ENCODE results near the gene IQCK. TPM values are rescaled to one million over a fixed set of nuclear protein-coding genes. Genes with fewer than 3 reads are reported as not detected.

IQCK gene
- polyA plus RNA-seq, 2 of the 4 experiments (the other 2 are of a cell fraction), result 10.3 to 15.6 TPM

GRCh38 chr16:19883296-19883965, 165.4 kb downstream of the IQCK start:
- 83% methylated on average over 24 of the region's 35 CpGs for WGBS (ENCODE audit: missing lambda C conversion rate)
- H3K4me1 ChIP-seq, result peaks cover 11% of the 10 kb centered on the region; the same call in 2 of the 3 replicates
- FAIRE-seq, result no peak
- no peaks in the 10 kb centered on the region for H3K9me3 ChIP-seq
- H3K4me2 ChIP-seq, result peak overlapping the region; percentile 99
- ChIA-PET POLR2A (interaction anchor here (0.5 to 0.9 kb wide), 5 partner anchors 165 to 327 kb away, joined by 3 to 6 read pairs (median 3); partner anchors contain the start of genes IQCK and KNOP1), CTCF (interaction anchor here (0.8 to 15.4 kb wide), 17 partner anchors 12 to 300 kb away, joined by 3 to 328 read pairs (median 4); no protein-coding TSS in a partner anchor)
- peak overlapping the region; percentile 73 for H3K4me3 ChIP-seq
- no peak for TF ChIP-seq MYC (IDR thresholded peaks at IDR 0.05; ENCODE audit: borderline replicate concordance, low read length)
- no peak for ATAC-seq
- peak overlapping the region; percentile 73 to 90; a peak in 5 of 6 replicates for H3K27ac ChIP-seq
- DNase-seq (ENCODE audit: low read depth in 1 of 2, low spot score in 1 of 2), result no peak

GRCh38 chr16:19883966-19884485, 166.0 kb downstream of the IQCK start:
- H3K27ac ChIP-seq, result peak overlapping the region; percentile 73 to 90
- no peak for FAIRE-seq
- peak overlapping the region; percentile 73 for H3K4me3 ChIP-seq
- peaks cover 11% of the 10 kb centered on the region; the same call in 2 of the 3 replicates for H3K4me1 ChIP-seq
- peak overlapping the region; percentile 99 for H3K4me2 ChIP-seq
- TF ChIP-seq SMC3 (IDR thresholded peaks at IDR 0.05) (no peak), GATA3 (IDR thresholded peaks at IDR 0.05; ENCODE audit: borderline replicate concordance) (no peak)
- no peaks in the 10 kb centered on the region for H3K9me3 ChIP-seq
- ChIA-PET CTCF (interaction anchor here (0.5 to 15.4 kb wide), 18 partner anchors 7 to 300 kb away, joined by 3 to 328 read pairs (median 4); no protein-coding TSS in a partner anchor), POLR2A (interaction anchor here (0.5 to 0.9 kb wide), 5 partner anchors 166 to 327 kb away, joined by 3 to 6 read pairs (median 3); partner anchors contain the start of genes IQCK and KNOP1)
- 0% methylated on average over 2 of the region's 24 CpGs for WGBS (ENCODE audit: missing lambda C conversion rate)
- peak; percentile 22 to 33; a peak in 3 of 6 replicates for ATAC-seq
- no peak for DNase-seq (ENCODE audit: low read depth in 1 of 2, low spot score in 1 of 2)

- FAIRE-seq, result no peak
- Histone ChIP-seq H3K9me3 (no peaks in the 10 kb centered on the region), H3K4me2 (peak within 1 kb of the TSS; percentile 99), H3K4me3 (peak within 1 kb of the TSS; percentile 73), H3K4me1 (peaks cover 11% of the 10 kb centered on the region; the same call in 2 of the 3 replicates), H3K27ac (peak within 1 kb of the TSS; percentile 73 to 90)
- TF ChIP-seq KDM1A (IDR thresholded peaks at IDR 0.05; ENCODE audit: low read depth) (no peak), NPAS2 (CRISPR knock-in tag; IDR thresholded peaks at IDR 0.05; ENCODE audit: borderline replicate concordance) (no peak), PHF8 (IDR thresholded peaks at IDR 0.05; ENCODE audit: borderline replicate concordance, low read depth) (no peak), RFX5 (IDR thresholded peaks at IDR 0.05) (no peak), CTCF (IDR thresholded peaks at IDR 0.05) (peak; percentile 57), EP300 (IDR thresholded peaks at IDR 0.05) (no peak), NR3C1 (IDR thresholded peaks at IDR 0.05) (no peak), MYC (IDR thresholded peaks at IDR 0.05; ENCODE audit: borderline replicate concordance, low read length) (no peak), RAD21 (conservative IDR thresholded peaks at IDR 0.05 in 1 of 2, IDR thresholded peaks at IDR 0.05 in 1 of 2) (peak; percentile 8 to 37; a peak in 3 of 5 replicates), TP53 (CRISPR knock-in tag; IDR thresholded peaks at IDR 0.05) (no peak), MAX (IDR thresholded peaks at IDR 0.05) (no peak), EHMT2 (IDR thresholded peaks at IDR 0.05; ENCODE audit: low read depth) (no peak), SMC3 (IDR thresholded peaks at IDR 0.05) (peak; percentile 47), ZC3H11A (IDR thresholded peaks at IDR 0.05) (no peak), BCL3 (IDR thresholded peaks at IDR 0.05) (no peak), RCOR1 (IDR thresholded peaks at IDR 0.05; ENCODE audit: low read depth, low read length) (no peak), POLR2A (IDR thresholded peaks at IDR 0.05; ENCODE audit: low read length) (peak; percentile 35; the same call in 1 of the 2 replicates), ZNF302 (CRISPR knock-in tag; IDR thresholded peaks at IDR 0.05) (no peak), HOXB13 (CRISPR knock-in tag; IDR thresholded peaks at IDR 0.05; ENCODE audit: low read depth) (no peak), E2F6 (IDR thresholded peaks at IDR 0.05; ENCODE audit: borderline replicate concordance, low read depth) (no peak)
- WGBS (ENCODE audit: missing lambda C conversion rate), result 20% methylated on average over 42 of the region's 85 CpGs
- DNase-seq (ENCODE audit: low read depth in 1 of 2, low spot score in 1 of 2), result peak; percentile 39 to 46
- ChIA-PET POLR2A (interaction anchor here (0.6 to 0.9 kb wide), 2 partner anchors 180 to 301 kb away, joined by 4 to 6 read pairs; no protein-coding TSS in a partner anchor), CTCF (interaction anchor here (0.5 to 15.4 kb wide), 23 partner anchors 8 to 328 kb away, joined by 3 to 328 read pairs (median 5); no protein-coding TSS in a partner anchor)
- peak; percentile 67 to 77 for ATAC-seq
Measured at GRCh38 chr16:19884611-19885450, 166.8 kb downstream of the IQCK start, which contains the start of gene GPRC5B. GPRC5B (minus strand) TSS chr16:19884848; CDS start chr16:19872845, 12,003 bp downstream.

All from A549 (cell line).